ENCODE measurements around the gene PSIP1.

DNA sequence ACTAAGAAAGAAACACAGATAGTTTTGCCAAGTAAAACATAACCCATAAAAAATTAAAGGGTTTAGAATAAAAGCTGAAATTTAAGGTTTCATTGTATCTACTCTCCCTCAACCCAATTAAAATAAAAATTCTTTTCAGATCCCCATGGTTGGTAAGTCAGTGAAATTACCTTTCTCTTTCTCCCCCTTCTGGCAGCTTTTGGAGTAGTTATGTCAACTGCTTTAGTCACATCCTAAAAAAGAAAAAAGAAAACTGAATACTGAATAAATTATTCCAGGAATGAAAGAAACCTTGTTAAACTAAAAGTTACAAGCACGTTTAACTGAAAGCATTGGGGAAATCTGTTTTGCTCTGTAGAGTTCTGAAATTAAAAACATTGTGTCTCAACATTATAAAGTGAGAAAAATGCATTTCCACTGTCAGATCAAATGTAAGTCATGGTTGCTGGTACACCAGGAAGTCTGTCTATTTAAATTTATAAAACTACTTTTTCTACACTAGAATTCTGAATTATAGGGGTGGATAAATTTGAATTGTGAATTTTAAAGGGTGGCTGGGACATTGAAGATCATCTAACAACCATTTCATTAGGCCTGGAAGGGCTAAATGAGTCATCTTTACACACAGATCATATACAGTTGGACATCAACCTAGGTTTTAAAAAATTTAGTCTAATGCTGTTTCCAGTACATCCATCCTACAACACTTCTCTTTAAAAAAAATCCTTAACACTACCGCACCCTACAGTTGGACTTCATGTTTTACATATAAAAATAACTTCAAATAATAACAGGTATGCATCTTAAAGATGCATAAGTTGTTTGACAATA, 24.7 kb downstream of the PSIP1 start:
- TF ChIP-seq ISL1 (CRISPR knock-in tag; IDR thresholded peaks at IDR 0.05) (no peak), PPARA (CRISPR knock-in tag; IDR thresholded peaks at IDR 0.05; ENCODE audit: borderline replicate concordance) (no peak), ARNTL (CRISPR knock-in tag; IDR thresholded peaks at IDR 0.05; ENCODE audit: borderline replicate concordance, low read depth) (no peak)
- TF ChIP-seq, protein P1, sequence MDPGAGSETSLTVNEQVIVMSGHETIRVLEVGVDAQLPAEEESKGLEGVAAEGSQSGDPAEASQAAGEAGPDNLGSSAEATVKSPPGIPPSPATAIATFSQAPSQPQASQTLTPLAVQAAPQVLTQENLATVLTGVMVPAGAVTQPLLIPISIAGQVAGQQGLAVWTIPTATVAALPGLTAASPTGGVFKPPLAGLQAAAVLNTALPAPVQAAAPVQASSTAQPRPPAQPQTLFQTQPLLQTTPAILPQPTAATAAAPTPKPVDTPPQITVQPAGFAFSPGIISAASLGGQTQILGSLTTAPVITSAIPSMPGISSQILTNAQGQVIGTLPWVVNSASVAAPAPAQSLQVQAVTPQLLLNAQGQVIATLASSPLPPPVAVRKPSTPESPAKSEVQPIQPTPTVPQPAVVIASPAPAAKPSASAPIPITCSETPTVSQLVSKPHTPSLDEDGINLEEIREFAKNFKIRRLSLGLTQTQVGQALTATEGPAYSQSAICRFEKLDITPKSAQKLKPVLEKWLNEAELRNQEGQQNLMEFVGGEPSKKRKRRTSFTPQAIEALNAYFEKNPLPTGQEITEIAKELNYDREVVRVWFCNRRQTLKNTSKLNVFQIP (CRISPR knock-in tag; IDR thresholded peaks at IDR 0.05; ENCODE audit: borderline replicate concordance, low read depth) = no peak
- TF ChIP-seq, protein P2, sequence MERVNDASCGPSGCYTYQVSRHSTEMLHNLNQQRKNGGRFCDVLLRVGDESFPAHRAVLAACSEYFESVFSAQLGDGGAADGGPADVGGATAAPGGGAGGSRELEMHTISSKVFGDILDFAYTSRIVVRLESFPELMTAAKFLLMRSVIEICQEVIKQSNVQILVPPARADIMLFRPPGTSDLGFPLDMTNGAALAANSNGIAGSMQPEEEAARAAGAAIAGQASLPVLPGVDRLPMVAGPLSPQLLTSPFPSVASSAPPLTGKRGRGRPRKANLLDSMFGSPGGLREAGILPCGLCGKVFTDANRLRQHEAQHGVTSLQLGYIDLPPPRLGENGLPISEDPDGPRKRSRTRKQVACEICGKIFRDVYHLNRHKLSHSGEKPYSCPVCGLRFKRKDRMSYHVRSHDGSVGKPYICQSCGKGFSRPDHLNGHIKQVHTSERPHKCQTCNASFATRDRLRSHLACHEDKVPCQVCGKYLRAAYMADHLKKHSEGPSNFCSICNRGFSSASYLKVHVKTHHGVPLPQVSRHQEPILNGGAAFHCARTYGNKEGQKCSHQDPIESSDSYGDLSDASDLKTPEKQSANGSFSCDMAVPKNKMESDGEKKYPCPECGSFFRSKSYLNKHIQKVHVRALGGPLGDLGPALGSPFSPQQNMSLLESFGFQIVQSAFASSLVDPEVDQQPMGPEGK (CRISPR knock-in tag; IDR thresholded peaks at IDR 0.05; ENCODE audit: borderline replicate concordance) = no peak
- TF ChIP-seq, protein P3, sequence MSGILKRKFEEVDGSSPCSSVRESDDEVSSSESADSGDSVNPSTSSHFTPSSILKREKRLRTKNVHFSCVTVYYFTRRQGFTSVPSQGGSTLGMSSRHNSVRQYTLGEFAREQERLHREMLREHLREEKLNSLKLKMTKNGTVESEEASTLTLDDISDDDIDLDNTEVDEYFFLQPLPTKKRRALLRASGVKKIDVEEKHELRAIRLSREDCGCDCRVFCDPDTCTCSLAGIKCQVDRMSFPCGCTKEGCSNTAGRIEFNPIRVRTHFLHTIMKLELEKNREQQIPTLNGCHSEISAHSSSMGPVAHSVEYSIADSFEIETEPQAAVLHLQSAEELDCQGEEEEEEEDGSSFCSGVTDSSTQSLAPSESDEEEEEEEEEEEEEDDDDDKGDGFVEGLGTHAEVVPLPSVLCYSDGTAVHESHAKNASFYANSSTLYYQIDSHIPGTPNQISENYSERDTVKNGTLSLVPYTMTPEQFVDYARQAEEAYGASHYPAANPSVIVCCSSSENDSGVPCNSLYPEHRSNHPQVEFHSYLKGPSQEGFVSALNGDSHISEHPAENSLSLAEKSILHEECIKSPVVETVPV (CRISPR knock-in tag; IDR thresholded peaks at IDR 0.05) = no peak
